ENCODE data around the gene ATG2A. TPM values are rescaled to one million over a fixed set of nuclear protein-coding genes. Genes with fewer than 3 reads are reported as not detected.

ATG2A gene
- total RNA-seq, 1 experiment from 2014 or later: 24.7 TPM

GRCh38 chr11:64891880-64892279 lies 25.1 kb downstream of the ATG2A start:
- Histone ChIP-seq H3K27ac (ENCODE audit: low read depth, low read length) (no peak overlapping the region; the same call in 1 of the 2 replicates), H3K9me3 (ENCODE audit: control insufficient read depth in 1 of 2, insufficient read depth in 1 of 2, low read depth in 1 of 2, low read length in 2 of 2) (no peaks in the 10 kb centered on the region), H3K4me1 (ENCODE audit: control insufficient read depth in 1 of 2, insufficient read depth in 2 of 2, low read length in 2 of 2) (peaks cover 7 to 38% of the 10 kb centered on the region in 2 experiments; a peak in 3 of 4 replicates), H3K9ac (ENCODE audit: low read length) (no peak overlapping the region), H3K27me3 (ENCODE audit: insufficient read depth, low read length) (no peaks in the 10 kb centered on the region), H3K9me2 (ENCODE audit: insufficient read depth) (no peaks in the 10 kb centered on the region), H3K4me2 (ENCODE audit: low read length) (no peak overlapping the region), H2AFZ (ENCODE audit: low read depth, low read length, poor library complexity, severe bottlenecking) (no peak overlapping the region), H3K4me3 (replicated peaks in 1 of 2; ENCODE audit: low read depth in 1 of 2, low read length in 2 of 2) (no peak overlapping the region), H4K20me1 (ENCODE audit: insufficient read depth) (no peaks in the 10 kb centered on the region), H3K79me2 (ENCODE audit: insufficient read depth, low read length) (no peaks in the 10 kb centered on the region), H3K36me3 (ENCODE audit: control insufficient read depth in 1 of 2, insufficient read depth in 2 of 2, low read length in 2 of 2) (no peaks in the 10 kb centered on the region)
- no peak for DNase-seq (ENCODE audit: low read depth, low spot score)
- POLR2A ChIA-PET: no interaction called here
- intact Hi-C loops (cut with micrococcal nuclease): no loop called here
- BruUV-seq (replicated peaks): no TSS peak
- TF ChIP-seq REST (IDR thresholded peaks at IDR 0.05; ENCODE audit: low read depth) (no peak), SIN3A (IDR thresholded peaks at IDR 0.05; ENCODE audit: low read depth) (no peak), FOSL1 (IDR thresholded peaks at IDR 0.05; ENCODE audit: low read depth) (no peak), POLR2AphosphoS5 (IDR thresholded peaks at IDR 0.05; ENCODE audit: low read depth, low read length) (no peak), EZH2phosphoT487 (IDR thresholded peaks at IDR 0.05; ENCODE audit: borderline replicate concordance) (no peak), TCF7L2 (IDR thresholded peaks at IDR 0.05; ENCODE audit: borderline replicate concordance, extremely low read depth, insufficient read depth, insufficient read length) (no peak), ZFX (IDR thresholded peaks at IDR 0.05) (no peak), RAD21 (IDR thresholded peaks at IDR 0.05; ENCODE audit: low read depth) (no peak), SP1 (IDR thresholded peaks at IDR 0.05; ENCODE audit: low read depth) (no peak), YY1 (IDR thresholded peaks at IDR 0.05; ENCODE audit: extremely low read depth, insufficient replicate concordance, low read depth, low read length) (no peak)
- RAD21 ChIA-PET (ENCODE audit: low non-redundant PET in 1 of 2, low total read pairs in 2 of 2, uncharacterized antibody in 2 of 2, unreplicated experiment in 2 of 2): no interaction called here
- no peak for ATAC-seq
- CTCF ChIA-PET: interaction anchor here (0.9 to 10.8 kb wide), 2 partner anchors 43 to 230 kb away, joined by 3 to 112 read pairs; partner anchors contain the start of genes FAU and MRPL49

Data from HCT116 (cell line).